Measurements from ENCODE around the gene OSBPL6.

- TF ChIP-seq ZFP37 (tag by site-specific recombination; IDR thresholded peaks at IDR 0.05) (no peak), CTCF (tag by site-specific recombination; IDR thresholded peaks at IDR 0.05) (no peak), KLF1 (tag by site-specific recombination; IDR thresholded peaks at IDR 0.05) (no peak), ZNF580 (tag by site-specific recombination; IDR thresholded peaks at IDR 0.05) (no peak), PBX3 (CRISPR knock-in tag; IDR thresholded peaks at IDR 0.05) (no peak)
Measured at GRCh38 chr2:178163395-178163794, 30.9 kb upstream of the OSBPL6 start.

All from HEK293 (cell line).